Measurements from ENCODE around the gene OLA1.

- TF ChIP-seq, protein P1, sequence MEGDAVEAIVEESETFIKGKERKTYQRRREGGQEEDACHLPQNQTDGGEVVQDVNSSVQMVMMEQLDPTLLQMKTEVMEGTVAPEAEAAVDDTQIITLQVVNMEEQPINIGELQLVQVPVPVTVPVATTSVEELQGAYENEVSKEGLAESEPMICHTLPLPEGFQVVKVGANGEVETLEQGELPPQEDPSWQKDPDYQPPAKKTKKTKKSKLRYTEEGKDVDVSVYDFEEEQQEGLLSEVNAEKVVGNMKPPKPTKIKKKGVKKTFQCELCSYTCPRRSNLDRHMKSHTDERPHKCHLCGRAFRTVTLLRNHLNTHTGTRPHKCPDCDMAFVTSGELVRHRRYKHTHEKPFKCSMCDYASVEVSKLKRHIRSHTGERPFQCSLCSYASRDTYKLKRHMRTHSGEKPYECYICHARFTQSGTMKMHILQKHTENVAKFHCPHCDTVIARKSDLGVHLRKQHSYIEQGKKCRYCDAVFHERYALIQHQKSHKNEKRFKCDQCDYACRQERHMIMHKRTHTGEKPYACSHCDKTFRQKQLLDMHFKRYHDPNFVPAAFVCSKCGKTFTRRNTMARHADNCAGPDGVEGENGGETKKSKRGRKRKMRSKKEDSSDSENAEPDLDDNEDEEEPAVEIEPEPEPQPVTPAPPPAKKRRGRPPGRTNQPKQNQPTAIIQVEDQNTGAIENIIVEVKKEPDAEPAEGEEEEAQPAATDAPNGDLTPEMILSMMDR (conservative IDR thresholded peaks at IDR 0.05; ENCODE audit: low read depth, low read length) = no peak
- TF ChIP-seq POLR2A (IDR thresholded peaks at IDR 0.05; ENCODE audit: low read depth, low read length) = no peak
- TF ChIP-seq RCOR1 (IDR thresholded peaks at IDR 0.05; ENCODE audit: insufficient replicate concordance, low read length) = no peak
- no peak for TF ChIP-seq CEBPB (IDR thresholded peaks at IDR 0.05; ENCODE audit: low read depth, low read length)
- TF ChIP-seq, protein P2, sequence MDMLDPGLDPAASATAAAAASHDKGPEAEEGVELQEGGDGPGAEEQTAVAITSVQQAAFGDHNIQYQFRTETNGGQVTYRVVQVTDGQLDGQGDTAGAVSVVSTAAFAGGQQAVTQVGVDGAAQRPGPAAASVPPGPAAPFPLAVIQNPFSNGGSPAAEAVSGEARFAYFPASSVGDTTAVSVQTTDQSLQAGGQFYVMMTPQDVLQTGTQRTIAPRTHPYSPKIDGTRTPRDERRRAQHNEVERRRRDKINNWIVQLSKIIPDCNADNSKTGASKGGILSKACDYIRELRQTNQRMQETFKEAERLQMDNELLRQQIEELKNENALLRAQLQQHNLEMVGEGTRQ (IDR thresholded peaks at IDR 0.05; ENCODE audit: low read depth, low read length) = no peak
- no peak for TF ChIP-seq SMC3 (IDR thresholded peaks at IDR 0.05; ENCODE audit: low read depth, low read length)
- TF ChIP-seq MAZ (IDR thresholded peaks at IDR 0.05; ENCODE audit: borderline replicate concordance, low read depth, low read length) = no peak
- no peak for TF ChIP-seq MXI1 (IDR thresholded peaks at IDR 0.05; ENCODE audit: borderline replicate concordance, low read depth, low read length)
- TF ChIP-seq, protein P3, sequence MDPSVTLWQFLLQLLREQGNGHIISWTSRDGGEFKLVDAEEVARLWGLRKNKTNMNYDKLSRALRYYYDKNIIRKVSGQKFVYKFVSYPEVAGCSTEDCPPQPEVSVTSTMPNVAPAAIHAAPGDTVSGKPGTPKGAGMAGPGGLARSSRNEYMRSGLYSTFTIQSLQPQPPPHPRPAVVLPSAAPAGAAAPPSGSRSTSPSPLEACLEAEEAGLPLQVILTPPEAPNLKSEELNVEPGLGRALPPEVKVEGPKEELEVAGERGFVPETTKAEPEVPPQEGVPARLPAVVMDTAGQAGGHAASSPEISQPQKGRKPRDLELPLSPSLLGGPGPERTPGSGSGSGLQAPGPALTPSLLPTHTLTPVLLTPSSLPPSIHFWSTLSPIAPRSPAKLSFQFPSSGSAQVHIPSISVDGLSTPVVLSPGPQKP (IDR thresholded peaks at IDR 0.05; ENCODE audit: borderline replicate concordance, low read depth, low read length) = no peak
- no peak for TF ChIP-seq BHLHE40 (IDR thresholded peaks at IDR 0.05; ENCODE audit: low read depth, low read length)
- no peak for TF ChIP-seq MAFK (IDR thresholded peaks at IDR 0.05; ENCODE audit: low read depth, low read length)
Measured at GRCh38 chr2:174040417-174040701, 208.0 kb downstream of the OLA1 start.

All from IMR-90 (cell line).